HG03108 (cell line): ENCODE results near the gene PRKAG2.

Experiments
- ATAC-seq: cut with Tn5 transposase; IDR thresholded peaks from one replicate; pipeline ENCODE4 v1.9.1; 2021; ENCODE audit warnings: moderate library complexity; ENCODE audit not compliant: unreplicated experiment

Gene PRKAG2

DNA sequence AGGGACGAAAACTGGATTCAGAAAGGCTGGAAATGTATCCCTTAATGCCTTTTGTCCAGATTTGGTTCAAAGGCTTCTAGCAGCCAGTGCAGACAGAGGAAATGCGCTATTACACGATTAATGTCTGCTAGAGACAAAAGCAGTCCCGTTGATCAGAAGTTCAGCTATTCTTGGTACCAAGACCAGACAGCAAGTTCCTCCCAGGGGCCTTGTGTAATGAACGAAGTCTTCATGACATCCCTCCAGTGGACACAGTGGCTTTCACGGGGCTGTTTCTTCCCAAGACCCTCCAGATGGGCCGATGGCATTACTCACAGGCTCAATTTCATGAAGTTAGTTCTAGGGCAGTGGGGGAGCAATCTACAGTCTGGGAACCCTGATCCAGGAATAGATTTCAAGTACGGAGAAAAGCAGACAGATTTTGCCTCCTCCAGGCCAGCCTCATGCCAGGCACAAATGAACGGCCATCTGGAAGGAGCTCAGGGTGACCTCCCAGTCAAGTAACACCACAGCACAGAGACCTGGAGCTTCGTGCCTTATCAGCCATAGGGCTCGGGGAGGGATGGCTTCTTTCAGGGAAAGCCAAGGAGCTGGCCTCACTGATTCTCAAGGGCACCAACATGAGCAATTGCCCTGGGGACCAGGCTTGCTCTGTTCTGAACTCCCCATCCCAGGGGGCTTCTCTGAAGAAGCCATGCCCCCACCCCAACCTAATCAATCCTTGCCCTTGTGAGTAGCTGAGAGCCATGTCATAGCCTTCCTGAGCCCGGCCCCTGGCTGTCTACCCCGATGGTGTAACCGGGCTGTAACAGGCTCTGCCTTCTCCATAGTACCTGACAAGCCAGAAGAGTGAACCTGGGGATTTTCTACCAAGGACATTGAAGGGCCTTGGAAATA, 101.1 kb downstream of the PRKAG2 start:
- no peak for ATAC-seq

DNA sequence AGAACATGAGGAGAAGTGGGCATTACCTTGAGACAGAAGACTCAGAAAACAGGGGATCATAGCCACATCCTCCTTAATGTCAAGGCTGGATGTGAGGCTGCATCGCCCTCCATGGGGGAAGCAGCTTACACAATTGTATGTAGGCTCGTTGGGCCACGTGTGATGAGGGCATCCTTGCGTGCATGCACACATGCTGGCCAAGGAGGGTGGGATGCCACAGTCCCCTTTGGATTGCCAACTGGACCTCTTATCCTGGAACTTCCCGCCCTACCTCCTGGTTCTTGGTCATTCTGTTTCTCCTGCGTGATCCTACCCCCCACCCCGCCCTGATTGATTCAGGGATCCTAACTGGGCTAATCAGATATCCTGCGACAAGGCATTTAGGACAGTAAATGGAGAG, 102.0 kb downstream of the PRKAG2 start:
- no peak for ATAC-seq

DNA sequence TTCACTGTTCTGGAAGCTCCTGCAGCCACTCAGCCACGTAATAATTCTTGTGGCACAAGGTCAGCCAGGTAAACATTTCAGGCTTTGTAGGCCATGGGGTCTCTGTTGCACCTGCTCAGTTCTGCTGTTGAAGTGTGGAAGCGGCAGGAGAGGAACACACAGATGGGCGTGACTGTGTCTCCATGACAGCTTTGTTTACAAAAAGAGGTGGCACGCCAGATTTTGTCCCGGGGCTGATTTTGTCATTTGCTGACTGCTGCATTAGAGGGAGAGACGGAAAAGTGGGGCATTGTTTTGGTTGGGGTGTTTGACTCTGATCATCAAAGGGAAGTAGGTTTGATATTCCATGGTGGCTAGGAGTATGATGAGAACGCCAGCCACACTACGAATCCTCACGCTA, 103.1 kb downstream of the PRKAG2 start:
- ATAC-seq = no peak

DNA sequence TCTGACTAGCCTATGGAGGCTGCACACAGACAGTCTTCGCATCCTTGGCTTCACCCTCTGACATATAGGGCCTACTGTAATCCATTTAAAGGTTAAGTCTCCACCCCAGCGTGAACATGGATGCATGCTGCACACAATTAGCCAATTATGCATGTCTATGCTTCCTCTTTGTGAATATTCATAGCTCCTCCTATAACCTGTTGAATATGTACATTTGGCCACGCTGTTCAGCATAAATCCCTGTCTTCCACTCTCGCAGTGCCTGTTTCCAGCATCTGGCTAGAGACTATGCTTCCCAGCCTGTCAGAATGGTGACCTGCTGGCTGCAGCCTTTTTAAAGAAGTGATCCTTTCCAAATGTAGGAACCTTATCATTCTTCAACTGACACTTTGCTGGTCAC, 106.7 kb downstream of the PRKAG2 start:
- no peak for ATAC-seq

DNA sequence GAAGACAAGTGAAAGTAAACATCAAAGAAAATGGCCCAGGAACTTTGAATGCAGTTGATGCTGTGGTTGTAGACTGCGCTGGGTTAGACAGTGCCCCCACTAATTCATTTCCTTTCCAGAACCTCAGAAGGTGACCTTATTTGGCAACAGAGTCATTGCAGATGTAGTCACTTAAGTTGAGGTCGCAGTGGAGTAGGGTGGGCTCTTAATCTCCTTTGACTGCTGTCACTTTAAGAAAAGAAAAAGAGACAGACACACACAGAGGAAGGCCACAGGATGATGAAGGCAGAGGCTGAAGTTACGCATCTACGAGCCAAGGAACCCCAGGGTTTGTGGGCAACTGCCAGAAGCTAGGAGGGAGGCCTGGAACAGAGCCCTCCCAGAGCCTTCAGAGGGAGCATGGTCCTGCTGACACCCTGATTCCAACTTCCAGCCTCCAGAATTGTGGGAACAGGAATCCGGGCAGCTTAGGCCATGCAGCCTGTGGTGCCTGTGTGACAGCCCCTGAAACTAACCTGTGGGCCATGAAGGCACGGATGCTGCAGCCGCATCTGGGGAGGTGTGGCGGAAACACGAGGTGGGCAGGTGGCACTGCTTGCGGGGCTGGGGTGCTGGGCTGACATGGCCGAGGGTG, 107.6 kb downstream of the PRKAG2 start:
- peak; percentile 77 for ATAC-seq

DNA sequence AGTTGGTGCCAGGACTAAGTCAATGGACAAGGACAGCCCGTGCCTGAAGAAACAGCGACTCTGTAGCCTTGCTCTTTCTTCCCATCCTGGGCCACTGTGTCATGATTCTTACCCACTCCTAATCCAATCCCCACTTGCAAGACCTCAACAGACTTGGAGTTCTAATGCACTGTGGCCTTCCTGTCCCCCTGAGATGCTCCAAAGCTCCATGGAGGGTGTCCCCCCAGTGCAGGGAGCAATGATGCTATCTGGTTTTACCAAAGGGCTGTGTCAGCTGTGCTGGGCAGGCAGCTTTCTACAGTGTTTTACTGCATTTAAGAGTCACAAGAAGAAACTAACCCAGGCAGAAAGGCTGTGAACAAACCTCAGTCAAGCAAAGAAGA, 108.1 kb downstream of the PRKAG2 start:
- no peak for ATAC-seq

DNA sequence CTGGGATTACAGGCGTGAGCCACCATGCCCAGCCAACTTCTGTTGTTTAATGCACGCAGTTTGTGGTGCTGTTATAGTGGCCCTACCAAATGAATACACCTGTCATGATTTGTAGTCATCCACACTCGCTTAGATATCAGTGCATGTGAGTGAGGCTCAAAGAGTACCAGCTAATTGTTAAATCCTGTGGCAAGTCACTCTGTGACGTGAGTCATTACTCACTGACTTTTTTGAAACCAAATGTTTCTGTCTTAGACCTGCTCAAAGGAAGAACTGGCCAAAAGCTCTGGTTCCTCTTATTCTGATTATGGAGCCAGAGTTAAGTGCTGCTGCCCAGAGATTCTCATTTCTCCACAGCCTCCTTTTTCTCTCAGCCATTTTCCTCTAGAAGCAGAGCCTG, 109.4 kb downstream of the PRKAG2 start:
- ATAC-seq = no peak

DNA sequence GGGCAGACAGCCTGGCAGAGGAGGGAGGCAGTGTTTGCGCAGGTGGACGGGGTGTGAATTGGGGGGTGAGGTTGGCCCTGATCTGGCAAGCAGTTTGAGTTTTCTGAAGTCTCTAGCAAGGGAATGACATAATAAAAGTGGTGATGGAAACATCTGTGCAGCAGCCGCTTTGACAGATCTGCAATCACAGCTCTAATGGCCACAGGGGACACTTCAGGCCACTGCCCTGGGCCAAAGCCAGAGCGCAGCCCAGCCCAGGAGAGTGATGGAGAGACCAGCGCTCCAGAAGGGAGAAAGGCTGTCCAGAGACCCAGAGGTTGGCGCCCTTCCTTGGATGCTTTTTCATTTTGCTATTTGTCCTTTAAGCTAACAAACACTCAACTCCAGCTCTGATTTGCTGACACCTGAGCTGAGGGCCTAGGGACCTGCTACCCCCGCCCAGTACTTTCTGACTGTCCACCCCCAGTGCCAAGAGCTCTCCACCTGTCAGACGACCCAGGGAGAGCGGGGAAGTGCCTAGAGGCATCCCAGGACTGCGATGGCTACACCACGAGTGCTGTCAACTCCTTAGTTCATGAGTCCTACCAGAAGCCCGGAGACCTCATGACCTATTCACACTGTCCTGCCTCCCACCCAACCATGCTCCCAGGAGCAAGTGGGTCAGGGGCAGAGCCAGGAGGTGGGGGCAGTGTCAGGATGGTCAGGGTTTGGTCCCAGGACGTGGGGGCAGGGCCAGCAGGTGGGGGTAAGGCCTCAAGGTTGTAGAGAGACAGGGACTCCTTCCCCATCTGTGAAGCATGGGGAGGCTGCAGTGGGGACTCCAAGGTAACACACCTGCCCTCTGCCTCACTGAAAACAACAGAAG, 112.6 kb downstream of the PRKAG2 start:
- ATAC-seq = no peak

DNA sequence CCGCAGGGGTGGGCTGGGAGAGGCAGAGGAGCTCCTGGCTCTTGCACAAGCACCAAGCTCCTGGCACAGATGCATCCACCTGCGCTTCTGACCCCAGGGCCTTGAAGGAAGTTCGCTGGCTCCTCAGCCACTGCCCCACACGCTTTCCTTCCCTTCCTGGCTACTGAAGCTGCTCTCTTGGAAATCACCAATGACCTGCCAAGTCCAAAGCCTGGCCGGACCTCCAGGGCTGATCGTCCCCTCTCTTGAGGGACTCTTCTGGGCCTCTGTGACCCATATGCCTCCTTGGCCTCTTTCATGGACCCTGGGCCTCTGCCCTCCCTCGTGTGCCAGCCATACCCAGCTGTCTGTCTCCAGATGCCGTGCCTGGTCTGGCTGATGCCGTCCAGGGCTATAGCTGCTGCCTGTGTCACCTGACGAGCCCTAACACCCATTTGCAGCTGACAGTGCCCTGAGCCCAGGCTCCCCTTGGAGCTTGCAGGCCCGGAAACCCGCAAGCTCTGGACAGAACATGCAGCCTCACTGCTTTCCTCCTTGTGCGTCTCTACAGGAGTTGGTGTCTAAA, 113.4 kb downstream of the PRKAG2 start:
- no peak for ATAC-seq

DNA sequence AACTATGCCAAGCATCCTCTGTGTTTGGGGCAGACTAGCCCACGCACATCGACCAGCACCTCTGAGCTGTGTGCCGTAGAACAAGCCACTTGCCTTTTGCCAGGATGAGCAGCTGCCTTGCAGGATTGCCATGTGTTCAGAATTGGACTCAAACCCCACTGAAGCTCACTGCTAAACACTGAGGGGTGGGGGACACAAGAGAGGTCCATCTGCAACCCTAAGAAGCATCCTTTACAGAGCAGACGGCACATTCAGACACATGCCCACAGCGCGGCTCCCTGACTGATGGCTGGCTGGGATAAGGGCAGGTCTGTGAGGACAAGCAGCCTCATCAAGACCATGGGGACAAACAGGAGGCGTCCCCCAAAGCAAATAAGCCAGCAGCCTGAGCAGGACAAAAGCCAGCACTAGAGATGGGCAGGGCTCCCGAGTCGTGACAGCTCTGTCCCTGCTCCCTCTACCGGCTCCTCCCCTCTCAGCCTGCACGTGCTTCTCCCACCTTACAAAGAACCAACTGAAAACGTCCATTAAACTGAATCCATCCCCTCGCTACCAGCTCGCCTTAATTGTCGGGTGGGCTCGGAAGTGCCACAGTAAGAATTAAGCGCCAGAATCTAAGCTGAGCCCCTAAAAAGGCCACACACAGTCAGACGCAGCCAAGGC, 114.2 kb downstream of the PRKAG2 start:
- ATAC-seq = no peak

DNA sequence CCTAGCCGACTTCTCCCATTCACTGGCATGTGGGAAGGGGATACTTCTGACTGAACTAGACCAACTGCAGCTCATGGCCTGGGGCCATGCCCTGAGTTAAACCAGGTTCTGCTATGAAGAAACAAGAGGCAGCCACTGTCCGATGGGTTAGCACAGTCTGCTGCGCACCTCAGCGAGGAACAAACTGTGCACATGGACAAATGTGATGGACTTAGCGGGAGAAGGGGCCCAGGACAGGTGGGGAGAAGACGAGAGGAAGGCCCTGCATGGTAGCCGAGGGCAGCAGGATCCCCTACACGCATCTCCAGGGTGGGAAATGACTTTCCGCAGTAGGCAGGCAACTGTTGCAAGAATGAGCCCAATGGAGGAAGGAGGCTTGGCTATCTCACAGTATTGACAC, 115.0 kb downstream of the PRKAG2 start:
- ATAC-seq = no peak

DNA sequence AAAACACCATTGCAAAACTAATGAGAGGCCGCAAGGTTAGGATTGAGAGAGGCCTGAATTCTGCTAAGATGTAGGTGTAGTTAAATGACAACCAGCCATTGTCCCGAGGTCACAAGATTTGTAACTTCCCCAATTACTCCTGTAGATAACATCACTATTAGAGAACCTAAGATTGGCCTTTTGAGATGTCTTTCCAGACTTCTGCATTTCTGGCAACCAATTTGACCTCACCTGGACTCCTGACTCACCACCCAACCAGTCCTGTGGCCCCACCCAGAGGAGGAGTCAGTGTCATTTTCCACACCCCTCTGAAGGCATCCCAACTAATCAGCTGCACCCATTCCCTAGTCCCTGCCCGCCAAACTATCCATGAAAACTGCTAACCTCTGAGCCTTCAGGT, 115.7 kb downstream of the PRKAG2 start:
- ATAC-seq = no peak

DNA sequence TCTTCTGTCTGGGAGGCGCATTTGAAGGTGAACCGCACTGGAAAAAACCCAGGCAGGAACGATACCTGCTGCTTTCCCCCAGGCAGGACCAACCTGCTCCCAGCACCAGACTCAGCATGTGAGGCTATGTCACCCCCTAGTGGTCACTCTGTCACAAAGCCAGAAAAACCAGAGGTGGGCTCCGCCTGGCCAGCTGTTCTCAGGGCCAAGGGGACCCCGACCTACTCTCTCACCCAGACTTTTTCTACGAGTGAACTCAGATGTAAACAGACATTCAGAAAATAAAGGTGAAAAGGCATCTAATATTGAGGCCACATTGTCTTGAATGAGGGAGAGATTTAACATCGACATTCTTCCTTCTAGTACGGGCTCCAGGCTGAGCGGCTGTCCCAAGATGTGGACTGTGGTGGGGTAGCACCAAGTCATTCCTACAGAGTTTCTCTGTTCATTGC, 117.3 kb downstream of the PRKAG2 start:
- no peak for ATAC-seq

DNA sequence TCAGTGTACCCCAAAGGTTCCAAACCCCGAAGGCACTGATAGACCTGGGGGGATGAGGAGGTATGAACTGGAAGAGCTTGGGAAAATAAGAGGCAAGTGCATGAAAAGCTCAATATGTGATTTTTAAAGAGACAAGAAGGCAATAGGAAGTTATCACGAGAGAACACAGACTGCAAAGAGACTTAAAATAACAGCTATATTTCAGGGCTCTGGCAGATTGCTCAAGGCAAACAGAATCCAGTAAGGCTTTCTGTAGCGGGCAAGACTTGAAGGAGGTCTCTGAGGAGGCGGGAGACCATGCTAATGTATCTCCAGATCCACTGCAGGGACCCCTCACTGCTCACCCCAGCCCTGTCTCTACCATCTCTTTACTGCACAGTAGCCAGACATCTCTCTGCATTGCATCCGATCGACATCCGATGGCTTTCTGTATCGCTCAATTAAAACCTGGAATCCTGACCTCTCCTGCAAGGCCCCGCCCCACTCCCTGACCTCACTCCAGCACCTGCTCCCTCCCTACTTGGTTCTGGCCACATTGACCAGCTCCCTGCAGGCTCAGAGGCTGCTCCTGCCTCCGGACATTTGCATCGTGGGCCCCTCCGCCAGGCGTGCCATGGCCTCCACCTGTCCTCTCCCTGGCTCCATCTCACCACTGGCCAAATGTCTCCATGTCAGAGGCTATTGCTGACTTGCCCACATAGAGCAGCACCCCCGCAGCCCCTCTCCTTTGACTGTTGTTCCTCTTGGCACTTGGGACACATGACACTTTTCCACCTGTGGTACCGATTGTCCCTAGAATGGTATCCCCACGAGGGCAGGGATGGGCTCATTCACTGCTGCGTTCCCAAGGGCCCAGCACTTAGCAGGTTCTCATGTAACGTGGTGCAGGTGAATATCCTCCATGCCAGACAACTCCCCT, 118.0 kb downstream of the PRKAG2 start:
- ATAC-seq = no peak

DNA sequence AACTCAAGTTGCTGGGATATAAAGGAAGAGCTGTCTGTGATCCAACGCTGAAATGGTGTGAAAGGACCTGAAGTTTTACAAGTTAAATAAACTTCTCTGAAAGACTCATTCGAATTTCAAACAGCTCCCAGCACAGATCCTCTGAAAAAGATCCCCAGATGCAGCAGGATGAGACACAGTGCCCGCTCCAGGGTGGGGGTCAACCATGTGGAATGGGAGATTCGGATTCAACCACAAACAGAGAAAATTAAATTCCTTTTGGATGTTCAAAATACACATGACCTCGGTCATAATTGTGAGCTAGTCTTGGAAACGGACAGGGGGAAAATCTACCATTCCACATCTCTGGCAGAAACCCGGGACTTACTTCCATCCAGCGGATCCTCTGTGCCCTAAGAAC, 119.6 kb downstream of the PRKAG2 start:
- no peak for ATAC-seq

DNA sequence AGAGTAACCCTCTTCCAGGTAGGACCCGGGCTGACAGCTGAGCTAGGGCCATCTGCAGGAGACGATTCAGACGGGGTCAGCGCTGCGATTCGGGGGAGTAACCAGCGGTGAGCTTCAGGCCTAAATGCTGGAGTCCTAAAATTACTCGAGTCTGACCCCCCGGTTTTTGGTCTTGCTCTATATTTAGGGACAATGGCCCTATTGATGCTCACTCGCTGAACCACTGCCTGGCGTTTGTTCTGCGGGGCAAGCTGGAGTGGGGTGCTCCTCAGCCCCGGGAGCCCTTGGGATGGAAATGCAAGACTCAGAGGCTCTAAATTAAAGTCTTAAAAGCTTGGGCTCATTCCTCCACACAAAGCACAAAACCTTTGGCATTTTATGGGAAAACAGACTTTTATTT, 120.0 kb downstream of the PRKAG2 start:
- no peak for ATAC-seq

DNA sequence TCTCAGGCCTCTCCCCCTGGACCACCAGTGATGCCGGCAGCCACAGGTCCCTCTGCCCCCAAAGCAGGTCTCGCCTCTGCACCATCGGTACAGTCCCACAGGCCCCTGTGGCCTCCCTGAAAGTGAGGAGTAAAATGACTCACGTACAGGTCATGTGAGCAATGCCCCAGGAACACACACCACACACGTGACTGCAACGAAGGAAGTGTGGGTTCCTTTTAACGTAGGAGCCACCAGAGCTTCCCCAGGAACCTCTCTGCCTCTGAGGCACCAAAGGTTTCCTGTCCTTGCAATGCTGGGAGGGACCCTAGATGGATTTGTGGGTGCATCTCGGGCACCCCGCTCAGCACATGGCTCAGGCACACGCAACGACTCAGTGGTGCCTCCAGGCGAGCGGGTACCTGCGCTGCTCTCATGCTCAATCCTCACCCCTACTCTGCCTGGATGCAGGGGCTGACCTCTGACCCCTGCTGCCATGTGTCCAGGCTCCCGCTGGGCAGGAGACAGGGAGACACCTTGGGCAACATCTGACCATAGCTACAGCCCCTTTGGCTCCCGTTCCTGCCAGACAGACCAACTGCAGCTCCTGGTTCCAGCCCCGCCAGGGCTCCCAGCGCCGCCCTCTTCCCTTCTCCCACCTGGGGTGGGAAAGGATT, 120.7 kb downstream of the PRKAG2 start:
- ATAC-seq = no peak

DNA sequence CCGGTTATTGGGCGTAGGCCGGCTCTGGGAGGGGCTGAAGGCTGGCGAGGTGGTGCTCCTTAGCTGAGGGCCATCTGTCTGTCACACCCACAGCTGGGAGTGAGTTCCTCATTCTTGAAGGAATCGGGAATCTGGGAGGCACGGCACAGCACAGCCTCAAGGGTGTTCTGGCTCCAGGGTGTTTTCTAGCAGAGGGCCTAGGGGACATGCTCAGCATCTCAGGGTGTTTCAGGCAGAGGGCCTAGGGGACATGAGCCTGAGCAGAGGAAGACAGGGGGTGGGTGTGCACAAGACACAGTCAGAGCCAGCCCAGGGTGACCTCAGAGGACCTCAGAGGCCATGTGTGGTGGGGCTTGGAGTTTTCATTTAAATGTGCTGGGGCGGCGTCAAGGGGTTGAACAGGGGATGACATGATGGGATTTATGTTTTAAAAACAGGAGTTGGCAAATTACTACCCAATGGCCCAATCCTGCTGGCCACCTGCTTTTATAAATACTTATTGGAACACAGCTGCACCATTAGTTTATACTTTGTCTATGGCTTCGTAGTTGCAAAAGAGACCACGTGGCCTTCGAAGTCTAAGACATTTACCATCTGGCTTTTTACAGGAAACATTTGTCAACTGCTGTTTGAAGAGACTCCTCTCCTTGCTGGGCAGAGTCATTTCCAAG, 121.6 kb downstream of the PRKAG2 start:
- ATAC-seq = no peak
